Measurements from ENCODE around the gene MCF2L2.
A peak's percentile ranks its signal among the peaks of the same experiment; 100 is the strongest.

MCF2L2 gene

GRCh38 chr3:183392186-183393034 is 36.0 kb downstream of the MCF2L2 start:
- DNase-seq (ENCODE audit: insufficient read length): no peak
- FAIRE-seq: no peak
- no peak for TF ChIP-seq POLR2A (IDR thresholded peaks at IDR 0.05; ENCODE audit: low read depth, low read length)
- no peak for TF ChIP-seq POLR2AphosphoS5 (IDR thresholded peaks at IDR 0.05; ENCODE audit: low read depth, low read length)
- no peak for TF ChIP-seq TAF1 (IDR thresholded peaks at IDR 0.05; ENCODE audit: borderline replicate concordance, low read depth, low read length)

DNA sequence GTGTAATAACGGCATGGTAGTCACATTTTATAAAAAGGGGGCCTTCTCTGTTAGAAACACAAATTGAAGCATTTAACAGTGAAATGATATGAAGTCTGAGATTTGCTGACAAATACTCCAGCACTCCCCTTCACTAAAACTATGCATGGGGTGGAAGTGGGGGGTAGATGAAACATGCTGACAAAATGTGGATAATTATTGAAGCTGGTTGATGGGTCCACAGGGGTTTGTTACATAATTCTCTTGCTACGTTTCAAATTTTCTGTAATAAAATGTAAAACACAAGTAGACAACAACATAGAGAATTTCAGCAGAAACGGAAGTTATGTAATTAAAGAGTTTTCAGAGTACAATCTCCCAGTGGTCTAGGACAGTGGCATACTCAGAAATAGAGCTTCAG is 37.0 kb downstream of the MCF2L2 start:
- no peak for TF ChIP-seq POLR2A (IDR thresholded peaks at IDR 0.05; ENCODE audit: low read depth, low read length)
- no peak for TF ChIP-seq TAF1 (IDR thresholded peaks at IDR 0.05; ENCODE audit: borderline replicate concordance, low read depth, low read length)
- TF ChIP-seq POLR2AphosphoS5 (IDR thresholded peaks at IDR 0.05; ENCODE audit: low read depth, low read length): no peak
- DNase-seq (ENCODE audit: insufficient read length) (no peak), FAIRE-seq (no peak)

DNA sequence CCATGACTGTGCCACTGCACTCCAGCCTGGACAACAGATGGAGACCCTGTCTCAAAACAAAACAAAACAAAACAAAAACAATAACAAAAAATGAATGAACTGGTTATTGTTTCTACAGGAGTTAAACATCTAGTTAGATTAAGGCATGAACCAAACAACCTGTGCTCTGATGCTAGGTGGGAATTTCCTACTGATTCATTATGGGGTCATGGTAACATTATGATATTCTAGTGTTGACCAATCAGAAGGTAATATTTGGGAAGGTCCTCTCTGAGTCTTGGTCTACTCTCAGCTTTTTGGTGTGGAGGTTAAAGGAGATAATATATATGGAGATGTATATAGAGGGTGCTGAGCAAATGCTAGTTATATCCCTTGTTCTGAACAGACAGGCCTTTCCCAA is 37.6 kb downstream of the MCF2L2 start:
- FAIRE-seq: no peak
- DNase-seq (ENCODE audit: insufficient read length): no peak

GRCh38 chr3:183388213-183388895 is 40.1 kb downstream of the MCF2L2 start:
- FAIRE-seq (no peak), DNase-seq (ENCODE audit: insufficient read length) (no peak)

More for the DNA sequence above, 37.6 kb downstream of the MCF2L2 start:
- TF ChIP-seq POLR2A (IDR thresholded peaks at IDR 0.05; ENCODE audit: low read depth, low read length) (no peak), POLR2AphosphoS5 (IDR thresholded peaks at IDR 0.05; ENCODE audit: low read depth, low read length) (no peak), TAF1 (IDR thresholded peaks at IDR 0.05; ENCODE audit: borderline replicate concordance, low read depth, low read length) (no peak)

GRCh38 chr3:183387797-183388196 is 40.6 kb downstream of the MCF2L2 start:
- FAIRE-seq: no peak
- TF ChIP-seq POLR2AphosphoS5 (IDR thresholded peaks at IDR 0.05; ENCODE audit: low read depth, low read length) (no peak), TAF1 (IDR thresholded peaks at IDR 0.05; ENCODE audit: borderline replicate concordance, low read depth, low read length) (no peak), POLR2A (IDR thresholded peaks at IDR 0.05; ENCODE audit: low read depth, low read length) (no peak)

More at GRCh38 chr3:183388213-183388895, 40.1 kb downstream of the MCF2L2 start:
- no peak for TF ChIP-seq TAF1 (IDR thresholded peaks at IDR 0.05; ENCODE audit: borderline replicate concordance, low read depth, low read length)

GRCh38 chr3:183386651-183387050 is 41.8 kb downstream of the MCF2L2 start:
- FAIRE-seq (no peak), DNase-seq (ENCODE audit: insufficient read length) (no peak)
- TF ChIP-seq TAF1 (IDR thresholded peaks at IDR 0.05; ENCODE audit: borderline replicate concordance, low read depth, low read length): no peak
- no peak for TF ChIP-seq POLR2AphosphoS5 (IDR thresholded peaks at IDR 0.05; ENCODE audit: low read depth, low read length)
- no peak for TF ChIP-seq POLR2A (IDR thresholded peaks at IDR 0.05; ENCODE audit: low read depth, low read length)

More at GRCh38 chr3:183387797-183388196, 40.6 kb downstream of the MCF2L2 start:
- DNase-seq (ENCODE audit: insufficient read length): no peak

GRCh38 chr3:183385698-183386613 is 42.5 kb downstream of the MCF2L2 start:
- FAIRE-seq (peak; percentile 48), DNase-seq (ENCODE audit: insufficient read length) (peak; percentile 13)
- TF ChIP-seq TAF1 (IDR thresholded peaks at IDR 0.05; ENCODE audit: borderline replicate concordance, low read depth, low read length) (no peak), POLR2A (IDR thresholded peaks at IDR 0.05; ENCODE audit: low read depth, low read length) (no peak), POLR2AphosphoS5 (IDR thresholded peaks at IDR 0.05; ENCODE audit: low read depth, low read length) (no peak)

- FAIRE-seq (no peak), DNase-seq (ENCODE audit: insufficient read length) (no peak)
Observed at GRCh38 chr3:183381673-183382072, 46.7 kb downstream of the MCF2L2 start.

DNA sequence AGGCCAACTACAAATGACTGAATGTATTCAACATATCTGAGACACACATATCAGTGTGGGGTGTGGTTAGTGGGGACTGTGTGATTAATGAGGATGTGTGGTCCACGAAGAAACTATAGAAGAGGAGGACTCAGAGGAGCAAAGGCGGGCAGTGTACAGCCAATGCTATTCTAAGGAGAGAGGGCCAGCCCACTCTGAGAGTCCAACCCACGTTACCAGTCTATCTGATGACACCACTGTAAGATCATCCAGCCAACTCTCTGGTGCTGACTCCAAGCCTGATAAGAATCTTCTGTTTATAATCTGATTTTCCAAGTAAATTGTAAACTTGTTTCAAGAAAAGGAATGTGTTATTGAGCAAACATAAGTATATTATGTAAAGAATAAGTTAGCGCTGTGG is 47.2 kb downstream of the MCF2L2 start:
- no peak for FAIRE-seq
- DNase-seq (ENCODE audit: insufficient read length): no peak
- no peak for TF ChIP-seq TAF1 (IDR thresholded peaks at IDR 0.05; ENCODE audit: borderline replicate concordance, low read depth, low read length)
- no peak for TF ChIP-seq POLR2AphosphoS5 (IDR thresholded peaks at IDR 0.05; ENCODE audit: low read depth, low read length)
- TF ChIP-seq POLR2A (IDR thresholded peaks at IDR 0.05; ENCODE audit: low read depth, low read length): no peak

More at GRCh38 chr3:183381673-183382072, 46.7 kb downstream of the MCF2L2 start:
- TF ChIP-seq POLR2AphosphoS5 (IDR thresholded peaks at IDR 0.05; ENCODE audit: low read depth, low read length) (no peak), POLR2A (IDR thresholded peaks at IDR 0.05; ENCODE audit: low read depth, low read length) (no peak), TAF1 (IDR thresholded peaks at IDR 0.05; ENCODE audit: borderline replicate concordance, low read depth, low read length) (no peak)

- TF ChIP-seq POLR2A (IDR thresholded peaks at IDR 0.05; ENCODE audit: low read depth, low read length): no peak
- no peak for TF ChIP-seq POLR2AphosphoS5 (IDR thresholded peaks at IDR 0.05; ENCODE audit: low read depth, low read length)
- TF ChIP-seq TAF1 (IDR thresholded peaks at IDR 0.05; ENCODE audit: borderline replicate concordance, low read depth, low read length): no peak
- FAIRE-seq (no peak), DNase-seq (ENCODE audit: insufficient read length) (no peak)
Observed at GRCh38 chr3:183378951-183379350, 49.5 kb downstream of the MCF2L2 start.

GRCh38 chr3:183378545-183378944 is 49.9 kb downstream of the MCF2L2 start:
- DNase-seq (ENCODE audit: insufficient read length): no peak
- no peak for FAIRE-seq
- TF ChIP-seq POLR2A (IDR thresholded peaks at IDR 0.05; ENCODE audit: low read depth, low read length) (no peak), TAF1 (IDR thresholded peaks at IDR 0.05; ENCODE audit: borderline replicate concordance, low read depth, low read length) (no peak), POLR2AphosphoS5 (IDR thresholded peaks at IDR 0.05; ENCODE audit: low read depth, low read length) (no peak)
